H1 (cell line): ENCODE data around the gene OR6C70. TPM values are rescaled to one million over a fixed set of nuclear protein-coding genes. Genes with fewer than 3 reads are reported as not detected.

Experiments
- CTCF ChIA-PET: fragments of 300-600 bp; sonication (Branson Sonifier 250); formaldehyde crosslinking; loops from one replicate; lab custom pipeline; 2021; ENCODE audit not compliant: partially characterized antibody; lab: Charles Lee
- POLR2A ChIA-PET: fragments of 300-600 bp; sonication (Branson Sonifier 250); formaldehyde crosslinking; loops from one replicate; lab custom pipeline; 2021; ENCODE audit warnings: inconsistent platforms; ENCODE audit not compliant: partially characterized antibody; lab: Charles Lee
- DNase-seq, 2 experiments: peaks; one replicate each; pipeline versions ENCODE4 v3.0.0 to v3.0.0-alpha.2; 2010 to 2022; ENCODE audit warnings: low spot score in 2 of 2, low read depth in 1 of 2, mixed read lengths in 1 of 2
- FAIRE-seq: peaks from 2 replicates; lab custom pipeline; 2011; peaks lifted over from hg19 to GRCh38; lab: Jason Lieb, UNC
- H2AFZ ChIP-seq: 2 replicates; pipeline ENCODE4 v1.8.1; 2012; ENCODE audit warnings: low read length, inconsistent platforms
- H2AK5ac ChIP-seq: 2 replicates; pipeline ENCODE4 v1.6.1; 2013; ENCODE audit warnings: low read depth, low read length
- H2BK120ac ChIP-seq: replicated peaks from 2 replicates; pipeline ENCODE3; 2013; ENCODE audit warnings: low read depth, low read length, inconsistent platforms
- H2BK12ac ChIP-seq: 2 replicates; pipeline ENCODE4 v1.6.1; 2013; ENCODE audit warnings: low read depth, low read length
- H2BK15ac ChIP-seq: 2 replicates; pipeline ENCODE4 v1.6.1; 2013; ENCODE audit warnings: low read length
- H2BK20ac ChIP-seq: 2 replicates; pipeline ENCODE4 v1.6.1; 2013; ENCODE audit warnings: low read length
- H2BK5ac ChIP-seq: 2 replicates; pipeline ENCODE4 v1.6.1; 2013; ENCODE audit warnings: low read depth, low read length
- H3K14ac ChIP-seq: 2 replicates; pipeline ENCODE4 v1.6.1; 2013; ENCODE audit warnings: inconsistent platforms; ENCODE audit not compliant: insufficient read length
- H3K18ac ChIP-seq: 2 replicates; pipeline ENCODE4 v1.6.1; 2013; ENCODE audit warnings: low read length; ENCODE audit errors: extremely low read depth
- H3K23ac ChIP-seq: 2 replicates; pipeline ENCODE4 v1.6.1; 2013; ENCODE audit warnings: inconsistent platforms; ENCODE audit not compliant: insufficient read length
- H3K23me2 ChIP-seq: 2 replicates; pipeline ENCODE4 v1.6.1; 2013; ENCODE audit warnings: low read depth, low read length
- H3K27ac ChIP-seq: 2 replicates; pipeline ENCODE4 v1.6.1; 2011; ENCODE audit warnings: low read depth, low read length, inconsistent platforms
- H3K27me3 ChIP-seq, 4 experiments: replicated peaks in 1 of 4; 1 replicate in 1 of 4; 2 replicates in 3 of 4; pipeline versions ENCODE4 v1.6.1 to v1.8.1; 2011 to 2013; ENCODE audit warnings: low read length in 3 of 4, mild to moderate bottlenecking in 3 of 4, inconsistent platforms in 2 of 4, mixed read lengths in 2 of 4, moderate library complexity in 1 of 4; ENCODE audit not compliant: control insufficient read depth in 3 of 4, insufficient read depth in 3 of 4; ENCODE audit errors: extremely low read depth in 1 of 4
- H3K36me3 ChIP-seq, 4 experiments: 2 replicates each; pipeline versions ENCODE4 v1.6.1 to v1.8.1; 2011 to 2013; ENCODE audit warnings: mild to moderate bottlenecking in 4 of 4, low read length in 3 of 4, moderate library complexity in 2 of 4, control low read depth in 1 of 4, inconsistent platforms in 1 of 4; ENCODE audit not compliant: insufficient read depth in 4 of 4, control insufficient read depth in 2 of 4
- H3K4ac ChIP-seq: replicated peaks from 2 replicates; pipeline ENCODE3; 2013; ENCODE audit warnings: low read length, low read depth, mixed read lengths, inconsistent platforms; ENCODE audit not compliant: insufficient read length
- H3K4me1 ChIP-seq, 4 experiments: replicated peaks in 1 of 4; 1 replicate in 1 of 4; 2 replicates in 3 of 4; pipeline versions ENCODE4 v1.6.1 to v1.8.1; 2011 to 2013; ENCODE audit warnings: low read length in 3 of 4, inconsistent platforms in 2 of 4, mixed read lengths in 1 of 4; ENCODE audit not compliant: insufficient read depth in 4 of 4, control insufficient read depth in 3 of 4
- H3K4me2 ChIP-seq, 2 experiments: 2 replicates each; pipeline versions ENCODE4 v1.6.1 to v1.8.1; 2011 to 2013; ENCODE audit warnings: low read depth in 2 of 2, low read length in 2 of 2, control low read depth in 1 of 2, inconsistent platforms in 1 of 2, mild to moderate bottlenecking in 1 of 2; ENCODE audit not compliant: insufficient read depth in 1 of 2
- H3K4me3 ChIP-seq, 4 experiments: fragments of 200-600, 300-600 bp in 1 of 4; sonication (generic), shearing (Covaris generic), sonication (Bioruptor Twin) in 1 of 4; 2 replicates each; pipeline versions ENCODE4 v1.5.1 to v1.8.1; 2011 to 2016; ENCODE audit warnings: low read length in 4 of 4, low read depth in 3 of 4, control low read depth in 2 of 4, inconsistent platforms in 2 of 4, mild to moderate bottlenecking in 2 of 4, mixed read lengths in 1 of 4, moderate library complexity in 1 of 4; ENCODE audit not compliant: insufficient read depth in 2 of 4; ENCODE audit errors: extremely low read depth in 1 of 4
- H3K56ac ChIP-seq: replicated peaks from 2 replicates; pipeline ENCODE3; 2013; ENCODE audit warnings: low read depth, mild to moderate bottlenecking, mixed read lengths, low read length, inconsistent platforms; ENCODE audit not compliant: insufficient read length
- H3K79me1 ChIP-seq: 2 replicates; pipeline ENCODE4 v1.6.1; 2013; ENCODE audit warnings: low read depth, low read length, control low read depth
- H3K79me2 ChIP-seq, 2 experiments: 2 replicates each; pipeline versions ENCODE4 v1.6.1 to v1.8.1; 2012 to 2013; ENCODE audit warnings: low read length in 2 of 2, mild to moderate bottlenecking in 2 of 2, inconsistent platforms in 1 of 2; ENCODE audit not compliant: insufficient read depth in 2 of 2, control insufficient read depth in 1 of 2
- H3K9ac ChIP-seq, 4 experiments: replicated peaks in 1 of 4; 1 replicate in 1 of 4; 2 replicates in 3 of 4; pipeline versions ENCODE4 v1.6.1 to v1.8.1; 2011 to 2013; ENCODE audit warnings: low read depth in 3 of 4, low read length in 3 of 4, control low read depth in 2 of 4, mild to moderate bottlenecking in 2 of 4, moderate library complexity in 2 of 4, inconsistent platforms in 1 of 4; ENCODE audit errors: extremely low read depth in 1 of 4
- H3K9me3 ChIP-seq, 2 experiments: 2 replicates each; pipeline versions ENCODE4 v1.6.1 to v1.8.1; 2012 to 2013; ENCODE audit warnings: mild to moderate bottlenecking in 2 of 2, moderate library complexity in 2 of 2, control low read depth in 1 of 2, inconsistent platforms in 1 of 2, low read depth in 1 of 2, low read length in 1 of 2, mixed read lengths in 1 of 2; ENCODE audit not compliant: insufficient read depth in 2 of 2
- H4K20me1 ChIP-seq, 2 experiments: replicated peaks in 1 of 2; 2 replicates each; pipeline versions ENCODE3 to v1.8.1; 2011 to 2013; ENCODE audit warnings: inconsistent platforms in 2 of 2, low read length in 2 of 2, mild to moderate bottlenecking in 1 of 2; ENCODE audit not compliant: insufficient read depth in 2 of 2, control insufficient read depth in 1 of 2
- H4K5ac ChIP-seq: 2 replicates; pipeline ENCODE4 v1.6.1; 2013; ENCODE audit warnings: low read length, low read depth, mixed read lengths, inconsistent platforms; ENCODE audit not compliant: insufficient read length
- H4K8ac ChIP-seq: 2 replicates; pipeline ENCODE4 v1.8.0; 2013; ENCODE audit warnings: mild to moderate bottlenecking, moderate library complexity, low read length, inconsistent platforms; ENCODE audit not compliant: insufficient read depth; ENCODE audit errors: extremely low read depth
- H4K91ac ChIP-seq: replicated peaks from 2 replicates; pipeline ENCODE3; 2013; ENCODE audit warnings: low read length, mixed read lengths, inconsistent platforms; ENCODE audit not compliant: insufficient read length
- ASH2L ChIP-seq: fragments of 200-600, 300-600 bp; sonication (generic); IDR thresholded peaks from one replicate; pipeline ENCODE4 v1.7.1; 2017; ENCODE audit warnings: low read length
- ATF2 ChIP-seq: IDR thresholded peaks from 2 replicates; pipeline ENCODE4 v1.6.1; 2012; ENCODE audit warnings: low read length, inconsistent platforms
- CHD2 ChIP-seq: IDR thresholded peaks from 2 replicates; pipeline ENCODE4 v1.6.1; 2012; ENCODE audit warnings: low read length, improper control_type of control experiment
- GABPA ChIP-seq: IDR thresholded peaks from 2 replicates; pipeline ENCODE4 v1.6.1; 2011; ENCODE audit warnings: mild to moderate bottlenecking, low read length, moderate library complexity, borderline replicate concordance; ENCODE audit not compliant: insufficient read depth
- POLR2AphosphoS5 ChIP-seq: IDR thresholded peaks from 2 replicates; pipeline ENCODE4 v1.6.1; 2011; ENCODE audit warnings: low read depth, low read length
- RBBP5 ChIP-seq: IDR thresholded peaks from 2 replicates; pipeline ENCODE4 v1.7.1; 2012; ENCODE audit warnings: low read depth, mild to moderate bottlenecking, inconsistent platforms, low read length, moderate library complexity, borderline replicate concordance
- SIX5 ChIP-seq: IDR thresholded peaks from 2 replicates; pipeline ENCODE4 v1.6.1; 2011; ENCODE audit warnings: mild to moderate bottlenecking, low read depth, low read length
- SP1 ChIP-seq: IDR thresholded peaks from 2 replicates; pipeline ENCODE4 v1.6.1; 2011; ENCODE audit warnings: low read depth, low read length
- WGBS, 2 experiments: shearing (Covaris generic) in 1 of 2; methylation state at CpG; one replicate each; pipeline versions ENCODE4 v1.1.6 to v1.1.7; 2013 to 2015; ENCODE audit warnings: low lambda C conversion rate in 2 of 2, mixed read lengths in 2 of 2, inconsistent platforms in 1 of 2, low coverage in 1 of 2, missing lambda C conversion rate in 1 of 2; ENCODE audit not compliant: insufficient replicate concordance in 2 of 2, insufficient coverage in 1 of 2, insufficient read length in 1 of 2; ENCODE audit errors: extremely low coverage in 1 of 2, missing lambda C conversion rate in 1 of 2; 5-methylcytosine and 5-hydroxymethylcytosine counted together
- polyA plus RNA-seq, 7 experiments: library from polyadenylated mRNA; depleted of rRNA in 3 of 7; stranded (reverse) in 5 of 7; unstranded in 2 of 7; fragments of >200 nt in 5 of 7; fragments of 200-250 nt in 2 of 7; gene quantifications; 1 replicate in 5 of 7; 2 replicates in 1 of 7; 4 replicates in 1 of 7; pipeline versions ENCODE4 v1.2.1 to v1.2.3, GENCODE V29; 2011 to 2013; ENCODE audit warnings: missing spikeins in 2 of 7, mixed read lengths in 2 of 7
- total RNA-seq: library from RNA; stranded (reverse); fragmentation: NEBNext Ultra II Directional; extraction: Animal tissue kit (Norgen Biotek cat#: 25700); gene quantifications from 2 replicates; pipeline ENCODE4 v1.2.1, GENCODE V29; 2021

The OR6C70 gene
- total and polyA plus RNA-seq, 2 of the 8 experiments (the other 6 are each of a cell fraction or from before 2014, with no cell fraction given), result not detected

GRCh38 chr12:55499810-55500252, 29.9 kb upstream of the OR6C70 start:
- H3K36me3 ChIP-seq, result no peaks in the 10 kb centered on the region
- DNase-seq, result no peak
- no peaks in the 10 kb centered on the region for H3K79me2 ChIP-seq
- H3K4me2 ChIP-seq, result no peak overlapping the region
- no peaks in the 10 kb centered on the region for H3K23me2 ChIP-seq
- no peak overlapping the region for H4K91ac ChIP-seq
- POLR2A ChIA-PET, result no interaction called here
- H2BK120ac ChIP-seq, result no peak overlapping the region
- no peak for TF ChIP-seq RBBP5
- TF ChIP-seq SIX5, result no peak
- no peak for TF ChIP-seq ASH2L
- TF ChIP-seq POLR2AphosphoS5, result no peak
- TF ChIP-seq CHD2, result no peak
- TF ChIP-seq ATF2, result no peak
- TF ChIP-seq GABPA, result no peak
- no peak for TF ChIP-seq SP1
- H3K27me3 ChIP-seq, result no peaks in the 10 kb centered on the region
- no peak overlapping the region for H2BK12ac ChIP-seq
- H3K56ac ChIP-seq, result no peak overlapping the region
- H2BK15ac ChIP-seq, result no peak overlapping the region
- no peaks in the 10 kb centered on the region for H3K79me1 ChIP-seq
- no peak overlapping the region for H3K14ac ChIP-seq
- no peak overlapping the region for H2BK5ac ChIP-seq
- FAIRE-seq, result no peak
- no peak overlapping the region for H4K8ac ChIP-seq
- no peak overlapping the region for H4K5ac ChIP-seq
- H3K4me1 ChIP-seq, result no peaks in the 10 kb centered on the region
- no peak overlapping the region for H3K23ac ChIP-seq
- H2AK5ac ChIP-seq, result no peak overlapping the region
- no peak overlapping the region for H3K18ac ChIP-seq
- H3K9ac ChIP-seq, result no peak overlapping the region
- peak overlapping the region; percentile 59 for H2AFZ ChIP-seq
- WGBS, 2 experiments, result 88% methylated on average over 2 of the region's 2 CpGs; no CpG with 5 or more reads in 1 of the 2 experiments
- no peak overlapping the region for H3K27ac ChIP-seq
- no peaks in the 10 kb centered on the region for H4K20me1 ChIP-seq
- no peak overlapping the region for H3K4ac ChIP-seq
- H3K4me3 ChIP-seq, result no peak overlapping the region
- CTCF ChIA-PET, result interaction anchor here (0.6 to 1.7 kb wide), 6 partner anchors 8 to 280 kb away, joined by 3 to 4 read pairs (median 4); no protein-coding TSS in a partner anchor
- no peak overlapping the region for H2BK20ac ChIP-seq
- no peaks in the 10 kb centered on the region for H3K9me3 ChIP-seq
